ENCODE data around the gene AKAP8. TPM values are rescaled to one million over a fixed set of nuclear protein-coding genes. Genes with fewer than 3 reads are reported as not detected.
"Not testable (repeated sequence)": the region's sequence is repeated elsewhere in the genome, so short reads cannot be mapped to it uniquely, and the experiment has no call there.

AKAP8 gene
- total and polyA plus RNA-seq, 2 experiments from 2014 or later: 22.4 to 36.5 TPM

- Mint-ChIP-seq H3K4me3 (no peak overlapping the region; the same call in 2 of the 3 replicates), H3K27me3 (ENCODE audit: insufficient read depth, low read depth, poor library complexity) (peaks cover 11% of the 10 kb centered on the region), H3K27ac (no peak overlapping the region), H3K4me1 (no peaks in the 10 kb centered on the region), H3K9me3 (no peaks in the 10 kb centered on the region), H3K36me3 (ENCODE audit: low read depth) (peaks cover 52% of the 10 kb centered on the region)
- no peak for TF ChIP-seq ZNF331 (CRISPR knock-in tag; IDR thresholded peaks at IDR 0.05; ENCODE audit: low read depth)
- no peak for TF ChIP-seq ETS1 (IDR thresholded peaks at IDR 0.05)
- TF ChIP-seq POLR2AphosphoS5 (IDR thresholded peaks at IDR 0.05; ENCODE audit: low read depth): no peak
- Histone ChIP-seq H4K20me1 (replicated peaks; ENCODE audit: insufficient read depth) (peaks cover under 1% of the 10 kb centered on the region; the same call in 1 of the 2 replicates), H3K27me3 (ENCODE audit: insufficient read depth) (no peaks in the 10 kb centered on the region), H3K4me1 (ENCODE audit: insufficient read depth) (no peaks in the 10 kb centered on the region), H3K4me3 (no peak overlapping the region), H3K9me2 (ENCODE audit: insufficient read depth) (no peaks in the 10 kb centered on the region), H3K27ac (ENCODE audit: low read depth) (no peak overlapping the region), H3F3A (replicated peaks; ENCODE audit: low read depth) (0 out of 2 replicates have a peak, but pooled peaks cover 8% of the 10 kb centered on the region), H3K79me2 (replicated peaks; ENCODE audit: insufficient read depth) (no peaks in the 10 kb centered on the region), H2AFZ (no peak overlapping the region), H3K4me2 (no peak overlapping the region), H3K36me3 (ENCODE audit: insufficient read depth) (peaks cover 42% of the 10 kb centered on the region)
- DNase-seq (ENCODE audit: low spot score): no peak
- ATAC-seq: no peak
Observed at GRCh38 chr19:15354566-15355296, 24.9 kb downstream of the AKAP8 start.

GRCh38 chr19:15353908-15354307 is 25.7 kb downstream of the AKAP8 start:
- H3K36me3 ChIP-seq (ENCODE audit: insufficient read depth): peaks cover 34% of the 10 kb centered on the region
- 0 out of 2 replicates have a peak, but pooled peaks cover 6% of the 10 kb centered on the region for H3F3A ChIP-seq (replicated peaks; ENCODE audit: low read depth)
- Mint-ChIP-seq H3K27me3 (ENCODE audit: insufficient read depth, low read depth, poor library complexity) (peaks cover 11% of the 10 kb centered on the region), H3K4me1 (no peaks in the 10 kb centered on the region), H3K9me3 (no peaks in the 10 kb centered on the region), H3K27ac (no peak overlapping the region), H3K4me3 (no peak overlapping the region), H3K36me3 (ENCODE audit: low read depth) (peaks cover 45% of the 10 kb centered on the region)
- no peak overlapping the region for H2AFZ ChIP-seq
- H3K79me2 ChIP-seq (replicated peaks; ENCODE audit: insufficient read depth): no peaks in the 10 kb centered on the region
- H3K9me2 ChIP-seq (ENCODE audit: insufficient read depth): no peaks in the 10 kb centered on the region
- no peak overlapping the region for H3K27ac ChIP-seq (ENCODE audit: low read depth)
- no peaks in the 10 kb centered on the region; the same call in 1 of the 2 replicates for H4K20me1 ChIP-seq (replicated peaks; ENCODE audit: insufficient read depth)
- ATAC-seq (no peak), DNase-seq (ENCODE audit: low spot score) (no peak)
- H3K4me2 ChIP-seq: no peak overlapping the region
- TF ChIP-seq ZNF331 (CRISPR knock-in tag; IDR thresholded peaks at IDR 0.05; ENCODE audit: low read depth): no peak
- H3K4me1 ChIP-seq (ENCODE audit: insufficient read depth): no peaks in the 10 kb centered on the region
- no peaks in the 10 kb centered on the region for H3K27me3 ChIP-seq (ENCODE audit: insufficient read depth)
- no peak overlapping the region for H3K4me3 ChIP-seq

GRCh38 chr19:15352535-15352934 is 27.1 kb downstream of the AKAP8 start:
- not testable (repeated sequence) for H3K4me1 ChIP-seq (ENCODE audit: insufficient read depth); H3K4me2 ChIP-seq; H3K4me3 ChIP-seq; ATAC-seq; H3F3A ChIP-seq (replicated peaks; ENCODE audit: low read depth); H3K79me2 ChIP-seq (replicated peaks; ENCODE audit: insufficient read depth); DNase-seq (ENCODE audit: low spot score); H3K27ac Mint-ChIP-seq; H2AFZ ChIP-seq; H3K4me1 Mint-ChIP-seq; H3K9me2 ChIP-seq (ENCODE audit: insufficient read depth); H4K20me1 ChIP-seq (replicated peaks; ENCODE audit: insufficient read depth); H3K9me3 Mint-ChIP-seq; H3K27ac ChIP-seq (ENCODE audit: low read depth); H3K4me3 Mint-ChIP-seq; H3K27me3 ChIP-seq (ENCODE audit: insufficient read depth)
- H3K36me3 ChIP-seq (ENCODE audit: insufficient read depth): peaks cover 21% of the 10 kb centered on the region
- H3K36me3 Mint-ChIP-seq (ENCODE audit: low read depth): peaks cover 31% of the 10 kb centered on the region
- H3K27me3 Mint-ChIP-seq (ENCODE audit: insufficient read depth, low read depth, poor library complexity): peaks cover 11% of the 10 kb centered on the region

GRCh38 chr19:15341328-15341727 is 38.3 kb downstream of the AKAP8 start:
- H4K20me1 ChIP-seq (replicated peaks; ENCODE audit: insufficient read depth); H3K27ac ChIP-seq (ENCODE audit: low read depth); H3K27ac Mint-ChIP-seq; H3K4me2 ChIP-seq; H3K9me2 ChIP-seq (ENCODE audit: insufficient read depth); H3K36me3 Mint-ChIP-seq (ENCODE audit: low read depth); H3K27me3 Mint-ChIP-seq (ENCODE audit: insufficient read depth, low read depth, poor library complexity); H3K4me1 ChIP-seq (ENCODE audit: insufficient read depth); H3K36me3 ChIP-seq (ENCODE audit: insufficient read depth); H3F3A ChIP-seq (replicated peaks; ENCODE audit: low read depth); H3K27me3 ChIP-seq (ENCODE audit: insufficient read depth); H3K4me1 Mint-ChIP-seq; H3K79me2 ChIP-seq (replicated peaks; ENCODE audit: insufficient read depth); H3K4me3 ChIP-seq; H2AFZ ChIP-seq; ATAC-seq; H3K9me3 Mint-ChIP-seq; DNase-seq (ENCODE audit: low spot score); H3K4me3 Mint-ChIP-seq: not testable (repeated sequence)

All from GM23338 (cell line).